T-helper 1 cell treated with Interleukin-12 subunit alpha and Interleukin-12 subunit beta and Interleukin-4 antibody, amounts not matched to agents 30 μg/mL and 1 μg/mL, for 36 hours (primary cell): ENCODE results near the gene MAP3K1.

Source experiments
- H3K27ac Mint-ChIP-seq: one replicate; pipeline ENCODE4 v1.8.0; 2021; ENCODE audit warnings: mild to moderate bottlenecking, mixed read lengths
- H3K27me3 Mint-ChIP-seq: one replicate; pipeline ENCODE4 v1.8.0; 2021; ENCODE audit warnings: low read depth, mixed read lengths
- H3K36me3 Mint-ChIP-seq: one replicate; pipeline ENCODE4 v1.8.0; 2021; ENCODE audit warnings: low read depth, mixed read lengths
- H3K4me1 Mint-ChIP-seq: one replicate; pipeline ENCODE4 v1.8.0; 2021; ENCODE audit warnings: low read depth, mixed read lengths
- H3K4me3 Mint-ChIP-seq: one replicate; pipeline ENCODE4 v1.8.0; 2021; ENCODE audit warnings: mild to moderate bottlenecking, moderate library complexity, mixed read lengths
- H3K9me3 Mint-ChIP-seq: one replicate; pipeline ENCODE4 v1.8.0; 2021; ENCODE audit warnings: mixed read lengths

MAP3K1 gene

GRCh38 chr5:56824019-56824418, 8.7 kb downstream of the MAP3K1 start:
- Mint-ChIP-seq H3K9me3 (no peaks in the 10 kb centered on the region), H3K4me3 (no peak overlapping the region), H3K4me1 (peaks cover 57% of the 10 kb centered on the region), H3K36me3 (peaks cover 18% of the 10 kb centered on the region), H3K27ac (no peak overlapping the region), H3K27me3 (no peaks in the 10 kb centered on the region)

- Mint-ChIP-seq H3K4me1 (peaks cover 61% of the 10 kb centered on the region), H3K27ac (no peak overlapping the region), H3K36me3 (peaks cover 18% of the 10 kb centered on the region), H3K4me3 (no peak overlapping the region), H3K27me3 (no peaks in the 10 kb centered on the region), H3K9me3 (no peaks in the 10 kb centered on the region)
Measured at GRCh38 chr5:56825222-56825824, 10.0 kb downstream of the MAP3K1 start.

- no peaks in the 10 kb centered on the region for H3K9me3 Mint-ChIP-seq
- H3K4me3 Mint-ChIP-seq: no peak overlapping the region
- H3K27me3 Mint-ChIP-seq: no peaks in the 10 kb centered on the region
- H3K36me3 Mint-ChIP-seq: peaks cover 11% of the 10 kb centered on the region
- H3K4me1 Mint-ChIP-seq: peaks cover 69% of the 10 kb centered on the region
- H3K27ac Mint-ChIP-seq: no peak overlapping the region
Measured at GRCh38 chr5:56827049-56827448, 11.7 kb downstream of the MAP3K1 start.

GRCh38 chr5:56827924-56828323, 12.6 kb downstream of the MAP3K1 start:
- H3K27ac Mint-ChIP-seq: no peak overlapping the region
- H3K4me3 Mint-ChIP-seq: no peak overlapping the region
- H3K9me3 Mint-ChIP-seq: no peaks in the 10 kb centered on the region
- peaks cover 68% of the 10 kb centered on the region for H3K4me1 Mint-ChIP-seq
- H3K36me3 Mint-ChIP-seq: peaks cover 5% of the 10 kb centered on the region
- H3K27me3 Mint-ChIP-seq: no peaks in the 10 kb centered on the region

- H3K36me3 Mint-ChIP-seq: peaks cover under 1% of the 10 kb centered on the region
- H3K4me1 Mint-ChIP-seq: peaks cover 73% of the 10 kb centered on the region
- H3K27ac Mint-ChIP-seq: peak overlapping the region; percentile 33
- no peaks in the 10 kb centered on the region for H3K9me3 Mint-ChIP-seq
- H3K4me3 Mint-ChIP-seq: peak overlapping the region; percentile 61
- H3K27me3 Mint-ChIP-seq: no peaks in the 10 kb centered on the region
Measured at GRCh38 chr5:56829137-56829908, 14.0 kb downstream of the MAP3K1 start.

GRCh38 chr5:56831773-56832172, 16.4 kb downstream of the MAP3K1 start:
- H3K27ac Mint-ChIP-seq: no peak overlapping the region
- no peaks in the 10 kb centered on the region for H3K36me3 Mint-ChIP-seq
- H3K4me3 Mint-ChIP-seq: no peak overlapping the region
- no peaks in the 10 kb centered on the region for H3K27me3 Mint-ChIP-seq
- no peaks in the 10 kb centered on the region for H3K9me3 Mint-ChIP-seq
- H3K4me1 Mint-ChIP-seq: peaks cover 69% of the 10 kb centered on the region

- H3K27ac Mint-ChIP-seq: no peak overlapping the region
- no peaks in the 10 kb centered on the region for H3K36me3 Mint-ChIP-seq
- no peaks in the 10 kb centered on the region for H3K27me3 Mint-ChIP-seq
- no peaks in the 10 kb centered on the region for H3K9me3 Mint-ChIP-seq
- peaks cover 70% of the 10 kb centered on the region for H3K4me1 Mint-ChIP-seq
- no peak overlapping the region for H3K4me3 Mint-ChIP-seq
Measured at GRCh38 chr5:56833325-56833724, 18.0 kb downstream of the MAP3K1 start.

- Mint-ChIP-seq H3K27ac (no peak overlapping the region), H3K4me3 (no peak overlapping the region), H3K9me3 (no peaks in the 10 kb centered on the region)
Measured at GRCh38 chr5:56837381-56837780, 22.0 kb downstream of the MAP3K1 start.

GRCh38 chr5:56837956-56838355, 22.6 kb downstream of the MAP3K1 start:
- Mint-ChIP-seq H3K27ac (no peak overlapping the region), H3K27me3 (no peaks in the 10 kb centered on the region)

More at GRCh38 chr5:56837381-56837780, 22.0 kb downstream of the MAP3K1 start:
- peaks cover 1% of the 10 kb centered on the region for H3K36me3 Mint-ChIP-seq
- H3K4me1 Mint-ChIP-seq: peaks cover 56% of the 10 kb centered on the region
- H3K27me3 Mint-ChIP-seq: no peaks in the 10 kb centered on the region

GRCh38 chr5:56838409-56839039, 23.2 kb downstream of the MAP3K1 start:
- peaks cover 1% of the 10 kb centered on the region for H3K36me3 Mint-ChIP-seq
- H3K4me1 Mint-ChIP-seq: peaks cover 50% of the 10 kb centered on the region
- H3K27ac Mint-ChIP-seq: peak overlapping the region; percentile 23
- no peaks in the 10 kb centered on the region for H3K27me3 Mint-ChIP-seq
- no peaks in the 10 kb centered on the region for H3K9me3 Mint-ChIP-seq
- no peak overlapping the region for H3K4me3 Mint-ChIP-seq

More at GRCh38 chr5:56837956-56838355, 22.6 kb downstream of the MAP3K1 start:
- Mint-ChIP-seq H3K9me3 (no peaks in the 10 kb centered on the region), H3K4me1 (peaks cover 55% of the 10 kb centered on the region), H3K36me3 (peaks cover 1% of the 10 kb centered on the region), H3K4me3 (no peak overlapping the region)

- H3K36me3 Mint-ChIP-seq: peaks cover 1% of the 10 kb centered on the region
- peaks cover 48% of the 10 kb centered on the region for H3K4me1 Mint-ChIP-seq
- H3K27me3 Mint-ChIP-seq: no peaks in the 10 kb centered on the region
- H3K27ac Mint-ChIP-seq: peak overlapping the region; percentile 23
- no peak overlapping the region for H3K4me3 Mint-ChIP-seq
- no peaks in the 10 kb centered on the region for H3K9me3 Mint-ChIP-seq
Measured at GRCh38 chr5:56839062-56839461, 23.7 kb downstream of the MAP3K1 start.

GRCh38 chr5:56840597-56840996, 25.2 kb downstream of the MAP3K1 start:
- Mint-ChIP-seq H3K9me3 (no peaks in the 10 kb centered on the region), H3K4me3 (no peak overlapping the region), H3K36me3 (peaks cover 1% of the 10 kb centered on the region), H3K27me3 (no peaks in the 10 kb centered on the region), H3K4me1 (peaks cover 52% of the 10 kb centered on the region), H3K27ac (no peak overlapping the region)

GRCh38 chr5:56845277-56845676, 29.9 kb downstream of the MAP3K1 start:
- Mint-ChIP-seq H3K27me3 (no peaks in the 10 kb centered on the region), H3K36me3 (peaks cover 6% of the 10 kb centered on the region), H3K27ac (no peak overlapping the region), H3K4me1 (peaks cover 55% of the 10 kb centered on the region), H3K4me3 (no peak overlapping the region), H3K9me3 (no peaks in the 10 kb centered on the region)

GRCh38 chr5:56845904-56846480, 30.6 kb downstream of the MAP3K1 start:
- Mint-ChIP-seq H3K36me3 (peaks cover 6% of the 10 kb centered on the region), H3K4me3 (no peak overlapping the region), H3K9me3 (no peaks in the 10 kb centered on the region), H3K4me1 (peaks cover 56% of the 10 kb centered on the region), H3K27ac (no peak overlapping the region), H3K27me3 (no peaks in the 10 kb centered on the region)
